SK-MEL-5 (cell line): ENCODE measurements around the gene GAL3ST3. TPM values are rescaled to one million over a fixed set of nuclear protein-coding genes. Genes with fewer than 3 reads are reported as not detected.

Experiments used
- DNase-seq: peaks from one replicate; pipeline ENCODE4 v3.0.0-alpha.2; 2016; ENCODE audit warnings: low read depth, low spot score
- in situ Hi-C: cut with HindIII; loops from 2 replicates; pipeline ENCODE4 v1.10.0; 2016; ENCODE audit warnings: low sequenced_read_pairs, high pct_unique_total_duplicates, low pct_unique_long_range_greater_than_20kb
- total RNA-seq: library from RNA; depleted of rRNA; stranded (reverse); fragments of >200 nt; shearing (Covaris generic); gene quantifications from 2 replicates; pipeline ENCODE4 v1.2.3, GENCODE V29; 2014; rRNA removed

The GAL3ST3 gene
- total RNA-seq, 1 experiment from 2014 or later, result not detected

DNA sequence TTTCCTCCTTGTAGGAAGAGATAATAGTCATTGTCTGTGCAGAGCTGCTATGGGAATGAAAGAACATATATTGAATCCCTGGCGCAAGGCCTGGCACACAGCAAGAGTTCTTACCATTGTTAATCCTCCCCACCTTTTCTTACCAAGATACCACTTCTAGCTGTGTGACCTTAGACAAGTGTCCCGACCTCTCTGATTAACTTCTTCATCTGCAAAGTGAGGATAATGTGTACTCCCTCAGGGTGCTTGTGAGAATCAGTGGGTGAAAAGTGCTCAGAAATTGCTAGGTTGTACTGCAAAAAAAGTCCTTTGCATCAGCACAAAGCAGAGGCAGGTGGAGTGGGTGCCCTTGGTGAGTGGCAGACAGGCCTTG lies 40.9 kb downstream of the GAL3ST3 start:
- in situ Hi-C loops, result no loop called here
- DNase-seq, result no peak

DNA sequence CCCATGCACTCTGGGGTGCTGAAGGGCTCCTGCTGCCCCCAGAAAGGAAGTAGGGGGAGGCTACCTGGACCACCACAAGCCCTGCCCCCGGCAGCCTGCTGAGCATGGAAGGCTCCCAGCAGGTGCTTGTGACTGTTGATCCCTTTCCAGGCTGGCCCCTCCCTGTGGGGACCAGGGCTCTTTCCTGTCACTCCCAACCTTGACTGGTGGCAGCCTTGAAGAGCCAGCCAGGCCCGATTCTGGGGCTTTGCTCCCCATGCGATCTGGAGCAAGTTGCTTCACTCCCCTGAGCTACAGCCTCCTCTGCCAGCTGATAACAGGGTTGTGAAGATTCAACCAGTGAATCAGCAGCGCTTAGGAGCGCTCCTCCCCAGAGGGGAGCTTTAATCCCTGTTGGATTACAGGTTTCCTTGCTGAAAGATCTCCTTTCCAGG lies 41.7 kb downstream of the GAL3ST3 start:
- in situ Hi-C loops, result no loop called here
- DNase-seq, result no peak

DNA sequence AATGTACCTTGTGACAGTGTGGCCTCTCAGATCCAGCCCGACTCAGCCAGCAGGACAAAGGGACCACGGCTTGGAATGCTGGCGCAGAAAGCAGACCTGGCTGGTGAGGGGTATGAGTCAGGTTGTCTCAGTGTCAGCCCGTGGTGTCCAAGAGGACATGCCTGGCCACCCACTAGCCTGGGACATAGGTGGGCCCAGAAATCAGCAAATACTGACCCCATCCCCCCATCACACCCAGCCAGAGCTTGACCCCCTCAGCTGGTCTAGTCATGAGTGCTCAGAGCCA lies 42.1 kb downstream of the GAL3ST3 start:
- in situ Hi-C loops, result no loop called here
- no peak for DNase-seq

DNA sequence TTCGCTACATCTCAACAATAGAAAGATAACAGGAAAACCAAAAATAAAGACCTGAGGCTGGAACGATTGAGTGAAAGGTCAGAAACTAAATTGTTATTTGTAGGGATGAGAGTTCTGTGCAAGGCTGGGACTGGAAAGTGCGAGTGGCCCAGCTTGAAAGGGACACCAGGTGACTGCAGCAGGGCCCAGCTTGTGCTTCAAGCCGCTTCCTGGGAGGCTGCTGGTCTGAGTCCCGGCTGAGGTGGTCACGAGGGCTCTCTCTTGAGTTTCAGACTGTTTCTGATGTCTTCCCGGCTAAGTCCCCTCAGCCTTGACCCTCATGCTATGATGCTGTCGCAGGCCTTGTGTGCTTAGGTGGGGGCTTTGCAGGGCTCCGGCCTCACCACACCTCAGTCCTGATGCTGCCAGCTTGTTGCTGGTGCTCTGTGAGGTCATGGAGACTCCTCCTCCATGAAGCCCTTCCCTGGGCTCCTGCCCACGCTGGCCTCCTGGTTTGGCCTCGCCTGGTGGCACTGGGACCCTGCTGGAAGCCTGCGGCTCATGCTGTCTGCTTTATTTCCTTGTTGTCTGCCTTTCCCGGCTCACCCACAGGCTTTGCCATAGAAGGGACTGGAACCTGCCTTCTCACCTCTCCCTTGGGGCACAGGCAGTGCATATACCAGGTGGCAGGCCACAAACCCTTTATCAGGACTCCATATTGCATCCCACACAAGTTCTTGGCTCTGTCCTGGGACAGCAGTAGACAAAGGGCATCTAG lies 42.6 kb downstream of the GAL3ST3 start:
- DNase-seq, result no peak
- in situ Hi-C loops, result no loop called here

DNA sequence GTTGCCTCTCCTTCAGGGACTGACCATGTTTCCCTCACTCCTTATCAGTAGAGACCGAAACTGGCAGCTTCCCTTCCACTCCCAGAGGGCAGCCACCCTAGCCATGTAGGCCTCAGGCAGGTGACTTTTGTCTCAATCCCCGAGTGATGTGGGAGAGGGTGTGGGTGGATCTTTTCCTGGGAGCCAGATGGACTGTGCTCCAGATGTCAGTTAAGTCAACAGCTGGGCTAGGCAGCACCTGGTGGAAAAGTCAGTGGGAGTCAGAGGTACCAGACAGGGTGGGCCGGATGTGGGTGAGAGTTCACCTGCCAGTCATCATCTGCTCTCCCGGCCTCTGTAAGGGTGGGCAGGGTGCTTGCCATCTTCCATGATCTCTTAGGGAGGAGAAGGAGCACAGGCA lies 44.8 kb downstream of the GAL3ST3 start:
- no peak for DNase-seq
- in situ Hi-C loops, result no loop called here

DNA sequence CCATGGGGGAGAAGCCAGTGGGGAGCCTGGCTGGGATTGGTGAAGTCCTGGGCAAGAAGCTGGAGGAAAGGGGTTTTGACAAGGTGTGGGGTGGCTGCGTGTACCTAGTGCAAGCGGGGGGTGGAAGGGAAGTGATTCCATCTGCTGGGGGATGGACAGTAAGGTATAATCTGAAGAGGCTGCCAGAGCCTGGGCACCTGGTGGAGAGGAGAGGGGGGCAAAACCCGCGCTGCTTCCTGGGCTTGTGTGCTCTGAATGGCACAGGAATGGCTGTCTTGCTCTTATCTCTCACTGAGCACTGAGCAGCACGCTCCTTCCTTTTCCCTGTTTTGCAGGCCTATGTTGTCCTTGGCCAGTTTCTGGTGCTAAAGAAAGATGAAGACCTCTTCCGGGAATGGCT lies 45.7 kb downstream of the GAL3ST3 start:
- no peak for DNase-seq
- in situ Hi-C loops, result no loop called here

DNA sequence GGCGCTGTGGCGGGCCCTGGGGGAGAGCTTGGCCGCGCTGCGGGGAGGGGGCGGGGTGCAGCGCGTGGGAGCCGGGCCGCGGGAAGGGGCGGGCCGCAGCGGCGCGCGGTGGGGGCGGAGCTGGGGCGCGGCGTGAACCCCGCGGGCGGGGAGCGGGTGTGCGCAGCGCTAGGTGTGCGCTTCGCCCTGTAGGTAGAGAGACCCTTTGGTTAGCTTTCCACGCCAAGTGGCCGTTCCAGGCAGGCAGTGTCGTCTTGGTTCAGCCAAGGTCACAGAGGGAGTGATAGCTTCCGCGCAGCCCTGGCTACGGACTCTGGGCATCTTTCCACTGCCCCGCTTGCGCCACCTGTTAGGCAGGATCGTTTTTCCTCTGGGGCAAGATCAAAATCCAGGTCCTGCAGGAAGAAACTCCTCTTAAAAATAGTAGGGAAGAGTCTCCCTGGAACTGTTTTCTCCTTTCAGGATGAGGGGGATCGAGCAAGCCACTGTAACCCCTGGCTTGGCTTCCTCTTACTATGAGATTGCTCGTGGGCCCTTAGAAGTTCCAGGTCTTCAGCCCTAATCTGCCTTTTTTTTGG lies 46.2 kb downstream of the GAL3ST3 start:
- peak; percentile 29 for DNase-seq
- in situ Hi-C loops, result no loop called here

DNA sequence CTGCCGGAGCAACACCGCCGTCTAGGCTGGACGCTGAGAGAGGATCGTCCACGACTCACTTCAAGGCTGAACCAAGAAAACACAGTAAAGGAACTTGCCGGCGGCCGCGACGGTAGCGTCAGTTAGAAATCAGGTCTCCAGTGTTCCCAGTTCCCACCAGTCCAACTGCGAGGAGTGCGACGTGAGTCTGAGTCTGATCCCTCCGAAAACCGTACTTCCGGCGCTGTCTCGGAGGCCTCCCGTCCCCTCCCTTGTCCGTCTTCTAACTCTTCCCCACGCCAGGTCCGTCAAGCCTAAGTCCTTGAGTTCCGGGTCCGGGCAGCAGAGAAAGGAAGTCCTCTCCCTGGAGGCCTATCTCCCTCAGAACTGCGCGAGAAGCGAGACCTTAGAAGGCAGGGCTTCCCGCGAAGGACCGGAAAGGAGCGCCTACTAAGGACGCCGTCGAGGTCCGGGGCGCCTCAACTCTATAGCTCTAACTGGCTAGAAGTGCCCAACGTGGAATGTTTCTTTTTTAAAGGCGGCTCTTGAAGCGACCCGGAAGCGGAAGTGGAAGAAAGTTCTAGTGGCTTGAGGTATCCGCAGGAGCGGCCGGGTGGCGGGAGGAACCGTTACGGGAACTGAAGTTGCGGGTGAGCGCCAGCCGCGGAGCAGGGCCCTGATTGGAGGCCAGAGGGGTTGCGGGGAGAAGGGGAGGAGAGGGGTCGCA lies 46.9 kb downstream of the GAL3ST3 start, which contains the start of the genes BANF1 and EIF1AD:
TSS of gene BANF1 (plus strand) at position 562 of the 706 bp plus-strand sequence. CDS start 748 bp downstream, outside the sequence.
TSS of gene EIF1AD (minus strand) at position 216 of the 706 bp plus-strand sequence. CDS start 1,768 bp downstream, outside the sequence.
- DNase-seq, result peak; percentile 94
- in situ Hi-C loops, result no loop called here

DNA sequence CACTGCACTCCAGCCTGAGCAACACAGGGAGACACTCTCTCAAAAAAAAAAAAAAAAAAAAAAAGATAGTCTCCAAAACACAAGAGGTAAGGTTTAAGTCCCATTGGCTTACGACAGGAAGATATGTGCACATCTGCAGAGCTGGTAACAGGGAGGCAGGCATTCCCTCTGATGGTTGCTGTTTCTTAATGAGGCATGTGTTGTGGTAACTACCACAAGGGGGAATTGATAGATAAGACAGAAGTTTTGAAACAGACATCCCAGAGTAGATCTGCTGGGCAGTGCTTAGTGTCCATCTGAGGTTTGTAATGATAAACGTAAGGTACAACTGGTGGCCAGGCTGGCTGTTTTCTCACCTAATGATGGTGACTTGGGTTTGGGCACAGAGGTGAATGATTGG lies 51.7 kb downstream of the GAL3ST3 start:
- in situ Hi-C loops, result no loop called here
- DNase-seq, result no peak

DNA sequence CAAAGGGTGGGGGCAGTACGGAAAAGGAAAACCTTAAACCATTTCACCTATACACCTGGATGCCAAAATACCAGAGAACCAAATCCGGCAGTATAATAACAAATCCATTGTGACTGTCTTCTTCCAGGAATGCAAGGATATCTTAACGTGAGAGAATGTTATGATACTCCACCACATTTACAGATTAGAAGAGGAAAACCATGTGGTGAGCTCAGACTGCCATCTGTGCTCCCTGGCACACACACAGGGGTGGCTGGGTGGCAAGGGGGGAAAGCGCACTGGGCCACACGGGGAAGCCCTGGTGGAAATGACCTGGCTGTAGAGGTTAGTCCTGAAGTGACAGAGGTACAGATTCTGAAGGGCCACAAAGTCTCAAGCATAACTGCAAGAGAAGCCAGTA lies 56.9 kb downstream of the GAL3ST3 start:
- in situ Hi-C loops, result no loop called here
- DNase-seq, result no peak

Other genes starting within 250 kb of the GAL3ST3 start
- gene SNX32, start 215.2 kb downstream of the GAL3ST3 start, total RNA-seq, result 0.08 and 0.18 TPM in 2 replicates
- gene CFL1, start 191.0 kb downstream of the GAL3ST3 start, total RNA-seq, result 941 and 972 TPM in 2 replicates
- gene MUS81, start 188.7 kb downstream of the GAL3ST3 start, total RNA-seq, result 18.6 and 19.3 TPM in 2 replicates
- gene EFEMP2, start 176.4 kb downstream of the GAL3ST3 start, total RNA-seq, result 0.45 and 0.55 TPM in 2 replicates
- gene CTSW, start 169.3 kb downstream of the GAL3ST3 start, total RNA-seq, result 0.29 and 0.48 TPM in 2 replicates
- gene FIBP, start 160.7 kb downstream of the GAL3ST3 start, total RNA-seq, result 60.8 and 62.9 TPM in 2 replicates
- gene CCDC85B, start 158.5 kb downstream of the GAL3ST3 start, total RNA-seq, result 22.2 and 23.7 TPM in 2 replicates
- 8.9 and 10.2 TPM in 2 replicates for gene FOSL1, start 148.8 kb downstream of the GAL3ST3 start, total RNA-seq
- gene C11orf68, start 130.1 kb downstream of the GAL3ST3 start, total RNA-seq, result 7.8 and 9.8 TPM in 2 replicates
- gene DRAP1, start 129.7 kb downstream of the GAL3ST3 start, total RNA-seq, result 66.5 and 72.9 TPM in 2 replicates
- gene TSGA10IP, start 103.7 kb downstream of the GAL3ST3 start, total RNA-seq, result not detected in 2 replicates
- 40.1 and 46.5 TPM in 2 replicates for gene SART1, start 87.4 kb downstream of the GAL3ST3 start, total RNA-seq
- 27.8 TPM in 2 replicates for gene EIF1AD, start 47.0 kb downstream of the GAL3ST3 start, total RNA-seq
- gene BANF1, start 46.7 kb downstream of the GAL3ST3 start, total RNA-seq, result 30.0 and 34.6 TPM in 2 replicates
- gene CST6, start 37.2 kb downstream of the GAL3ST3 start, total RNA-seq, result not detected in 2 replicates
- gene CATSPER1, start 22.7 kb downstream of the GAL3ST3 start, total RNA-seq, result 0.05 TPM in 1 of 2 replicates, not detected in the other
- 103 and 118 TPM in 2 replicates for gene SF3B2, start 3.2 kb upstream of the GAL3ST3 start, total RNA-seq
- gene PACS1, start 21.1 kb upstream of the GAL3ST3 start, total RNA-seq, result 9.0 and 12.0 TPM in 2 replicates
- gene KLC2, start 208.5 kb upstream of the GAL3ST3 start, total RNA-seq, result 4.6 and 5.3 TPM in 2 replicates
- 78.7 and 85.1 TPM in 2 replicates for gene RAB1B, start 219.5 kb upstream of the GAL3ST3 start, total RNA-seq
- 0.56 and 0.63 TPM in 2 replicates for gene CNIH2, start 229.0 kb upstream of the GAL3ST3 start, total RNA-seq
- 178 and 183 TPM in 2 replicates for gene YIF1A, start 240.0 kb upstream of the GAL3ST3 start, total RNA-seq
- 1.8 and 2.9 TPM in 2 replicates for gene TMEM151A, start 242.7 kb upstream of the GAL3ST3 start, total RNA-seq